CD4-positive, CD25-positive, alpha-beta regulatory T cell (primary cell): ENCODE results near the gene SLC9A1. TPM values are rescaled to one million over a fixed set of nuclear protein-coding genes. Genes with fewer than 3 reads are reported as not detected.
A peak's percentile ranks its signal among the peaks of the same experiment; 100 is the strongest.

Source experiments
- ATAC-seq, 2 donors: fragments of 150-1000 bp; cut with Tn5 transposase; one replicate each; pipeline ENCODE4 v1.10.0; 2021; ENCODE audit warnings: low read depth in 2 of 2, moderate number of reproducible peaks in 2 of 2, moderate library complexity in 1 of 2
- DNase-seq, 3 donors: peaks; one replicate each; pipeline versions ENCODE4 v3.0.0 to v3.0.0-alpha.2; 2012 to 2022; ENCODE audit warnings: mixed read lengths in 1 of 3
- H3K27ac ChIP-seq: one replicate; pipeline ENCODE4 v1.7.0; 2013; ENCODE audit warnings: mild to moderate bottlenecking, low read length; ENCODE audit not compliant: insufficient read depth, poor library complexity, severe bottlenecking
- H3K27me3 ChIP-seq: one replicate; pipeline ENCODE4 v1.7.0; 2013; ENCODE audit warnings: low read length; ENCODE audit not compliant: control insufficient read depth, insufficient read depth
- H3K36me3 ChIP-seq: one replicate; pipeline ENCODE4 v1.7.0; 2013; ENCODE audit warnings: mild to moderate bottlenecking, low read length, moderate library complexity; ENCODE audit not compliant: control insufficient read depth, insufficient read depth
- H3K4me1 ChIP-seq: 2 replicates; pipeline ENCODE4 v1.7.0; 2013; ENCODE audit warnings: mild to moderate bottlenecking, low read length; ENCODE audit not compliant: insufficient read depth, control insufficient read depth, poor library complexity, severe bottlenecking
- H3K4me3 ChIP-seq: one replicate; pipeline ENCODE4 v1.7.0; 2013; ENCODE audit warnings: low read depth, mild to moderate bottlenecking, low read length, moderate library complexity
- H3K9me3 ChIP-seq, 2 experiments: 1 replicate in 1 of 2; 2 replicates in 1 of 2; pipeline ENCODE4 v1.7.0; 2013; ENCODE audit warnings: low read length in 2 of 2, mild to moderate bottlenecking in 1 of 2, moderate library complexity in 1 of 2; ENCODE audit not compliant: control insufficient read depth in 2 of 2
- H3K27ac Mint-ChIP-seq, 3 donors: one replicate each; pipeline ENCODE4 v1.8.0; 2020 to 2022; ENCODE audit warnings: mild to moderate bottlenecking in 3 of 3, mixed read lengths in 3 of 3, moderate library complexity in 2 of 3
- H3K27me3 Mint-ChIP-seq: one replicate; pipeline ENCODE4 v1.8.0; 2022; ENCODE audit warnings: mild to moderate bottlenecking, mixed read lengths
- H3K36me3 Mint-ChIP-seq: one replicate; pipeline ENCODE4 v1.8.0; 2020; ENCODE audit warnings: mixed read lengths
- H3K4me1 Mint-ChIP-seq, 4 donors: one replicate each; pipeline ENCODE4 v1.8.0; 2020 to 2022; ENCODE audit warnings: mixed read lengths in 4 of 4, mild to moderate bottlenecking in 1 of 4
- H3K4me3 Mint-ChIP-seq, 4 donors: one replicate each; pipeline ENCODE4 v1.8.0; 2020 to 2022; ENCODE audit warnings: mild to moderate bottlenecking in 4 of 4, mixed read lengths in 4 of 4, moderate library complexity in 3 of 4
- H3K9me3 Mint-ChIP-seq, 7 donors: one replicate each; pipeline ENCODE4 v1.8.0; 2020 to 2022; ENCODE audit warnings: mixed read lengths in 7 of 7, mild to moderate bottlenecking in 3 of 7, moderate library complexity in 2 of 7
- polyA plus RNA-seq, 4 donors: library from polyadenylated mRNA; unstranded; fragments of 300-500 nt; fragmentation: Illumina TruSeq; gene quantifications; one replicate each; pipeline ENCODE4 v1.2.3, GENCODE V29; 2021
- total RNA-seq: library from RNA; stranded (reverse); gene quantifications from one replicate; pipeline ENCODE4 v1.2.3, GENCODE V29; 2022

SLC9A1 gene
- total and polyA plus RNA-seq, 5 donors from 2014 or later: 5.4 to 32.3 (median 8.3) TPM

- ATAC-seq (no peak), DNase-seq (peak in 1 of 3 donors; percentile 24)
- peaks cover 0 to 17% (median 12%) of the 10 kb centered on the region in 4 donors for H3K4me1 Mint-ChIP-seq
- Histone ChIP-seq H3K27ac (no peak overlapping the region), H3K36me3 (no peaks in the 10 kb centered on the region), H3K4me3 (no peak overlapping the region), H3K27me3 (no peaks in the 10 kb centered on the region), H3K9me3 (no peaks in the 10 kb centered on the region), H3K4me1 (peaks cover 15% of the 10 kb centered on the region)
- H3K36me3 Mint-ChIP-seq: no peaks in the 10 kb centered on the region
- no peak overlapping the region for H3K4me3 Mint-ChIP-seq
- H3K27ac Mint-ChIP-seq: no peak overlapping the region
- peaks cover 5% of the 10 kb centered on the region for H3K27me3 Mint-ChIP-seq
- peaks cover 0 to 1% (median 0%) of the 10 kb centered on the region in 7 donors for H3K9me3 Mint-ChIP-seq
Observed at GRCh38 chr1:27049607-27050006, 105.3 kb downstream of the SLC9A1 start.

- Mint-ChIP-seq H3K9me3 (peaks cover 0 to 1% (median 0%) of the 10 kb centered on the region in 7 donors), H3K27ac (no peak overlapping the region), H3K4me3 (no peak overlapping the region), H3K27me3 (peaks cover 9% of the 10 kb centered on the region), H3K4me1 (peaks cover 0 to 20% (median 14%) of the 10 kb centered on the region in 4 donors), H3K36me3 (no peaks in the 10 kb centered on the region)
- Histone ChIP-seq H3K27ac (no peak overlapping the region), H3K36me3 (no peaks in the 10 kb centered on the region), H3K4me1 (peaks cover 18% of the 10 kb centered on the region), H3K4me3 (no peak overlapping the region), H3K9me3 (no peaks in the 10 kb centered on the region), H3K27me3 (no peaks in the 10 kb centered on the region)
- ATAC-seq (no peak), DNase-seq (no peak)
Observed at GRCh38 chr1:27049100-27049499, 105.8 kb downstream of the SLC9A1 start.

Other genes starting within 250 kb of the SLC9A1 start
- not detected for gene NR0B2, start 241.2 kb downstream of the SLC9A1 start, total RNA-seq
- gene NR0B2, start 241.2 kb downstream of the SLC9A1 start, polyA plus RNA-seq: not detected
- 41.2 TPM for gene NUDC, start 233.4 kb downstream of the SLC9A1 start, total RNA-seq
- 10 to 100 TPM; 75.0 to 93.4 (median 84.8) TPM for gene NUDC, start 233.4 kb downstream of the SLC9A1 start, polyA plus RNA-seq
- 0.54 TPM for gene KDF1, start 194.7 kb downstream of the SLC9A1 start, total RNA-seq
- 1 to 10 TPM in 3 of 4 donors, under 1 TPM in 1; 0.91 to 3.9 (median 3.2) TPM for gene KDF1, start 194.7 kb downstream of the SLC9A1 start, polyA plus RNA-seq
- gene TRNP1, start 161.4 kb downstream of the SLC9A1 start, total RNA-seq: not detected
- gene TRNP1, start 161.4 kb downstream of the SLC9A1 start, polyA plus RNA-seq: not detected
- not detected for gene TENT5B, start 142.3 kb downstream of the SLC9A1 start, total RNA-seq
- not detected for gene TENT5B, start 142.3 kb downstream of the SLC9A1 start, polyA plus RNA-seq
- 46.1 TPM for gene WDTC1, start 79.5 kb upstream of the SLC9A1 start, total RNA-seq
- 1 to 10 TPM; 3.3 to 5.9 (median 5.5) TPM for gene WDTC1, start 79.5 kb upstream of the SLC9A1 start, polyA plus RNA-seq
- gene TMEM222, start 167.0 kb upstream of the SLC9A1 start, total RNA-seq: 26.3 TPM
- gene TMEM222, start 167.0 kb upstream of the SLC9A1 start, polyA plus RNA-seq: 10 to 100 TPM; 59.9 to 71.2 (median 67.4) TPM
- gene SYTL1, start 186.9 kb upstream of the SLC9A1 start, total RNA-seq: 191 TPM
- gene SYTL1, start 186.9 kb upstream of the SLC9A1 start, polyA plus RNA-seq: 100 to 1,000 TPM in 3 of 4 donors, 10 to 100 TPM in 1; 91.0 to 138 (median 120) TPM
- gene MAP3K6, start 211.8 kb upstream of the SLC9A1 start, total RNA-seq: 4.5 TPM
- gene MAP3K6, start 211.8 kb upstream of the SLC9A1 start, polyA plus RNA-seq: 1 to 10 TPM; 3.8 to 8.3 (median 6.2) TPM
- gene FCN3, start 219.7 kb upstream of the SLC9A1 start, total RNA-seq: not detected
- gene FCN3, start 219.7 kb upstream of the SLC9A1 start, polyA plus RNA-seq: not detected
- not detected for gene CD164L2, start 228.2 kb upstream of the SLC9A1 start, total RNA-seq
- not detected for gene CD164L2, start 228.2 kb upstream of the SLC9A1 start, polyA plus RNA-seq
- gene GPR3, start 237.5 kb upstream of the SLC9A1 start, total RNA-seq: 0.47 TPM
- gene GPR3, start 237.5 kb upstream of the SLC9A1 start, polyA plus RNA-seq: under 1 TPM in 2 of 4 donors, not detected in 2; 0.07 to 0.21 TPM